Measurements from ENCODE around the gene ACOT11. TPM values are rescaled to one million over a fixed set of nuclear protein-coding genes. Genes with fewer than 3 reads are reported as not detected.

Gene ACOT11
- polyA plus RNA-seq (not detected in 2 replicates), polyA minus RNA-seq (0.12 TPM in 1 of 2 replicates, not detected in the other)

DNA sequence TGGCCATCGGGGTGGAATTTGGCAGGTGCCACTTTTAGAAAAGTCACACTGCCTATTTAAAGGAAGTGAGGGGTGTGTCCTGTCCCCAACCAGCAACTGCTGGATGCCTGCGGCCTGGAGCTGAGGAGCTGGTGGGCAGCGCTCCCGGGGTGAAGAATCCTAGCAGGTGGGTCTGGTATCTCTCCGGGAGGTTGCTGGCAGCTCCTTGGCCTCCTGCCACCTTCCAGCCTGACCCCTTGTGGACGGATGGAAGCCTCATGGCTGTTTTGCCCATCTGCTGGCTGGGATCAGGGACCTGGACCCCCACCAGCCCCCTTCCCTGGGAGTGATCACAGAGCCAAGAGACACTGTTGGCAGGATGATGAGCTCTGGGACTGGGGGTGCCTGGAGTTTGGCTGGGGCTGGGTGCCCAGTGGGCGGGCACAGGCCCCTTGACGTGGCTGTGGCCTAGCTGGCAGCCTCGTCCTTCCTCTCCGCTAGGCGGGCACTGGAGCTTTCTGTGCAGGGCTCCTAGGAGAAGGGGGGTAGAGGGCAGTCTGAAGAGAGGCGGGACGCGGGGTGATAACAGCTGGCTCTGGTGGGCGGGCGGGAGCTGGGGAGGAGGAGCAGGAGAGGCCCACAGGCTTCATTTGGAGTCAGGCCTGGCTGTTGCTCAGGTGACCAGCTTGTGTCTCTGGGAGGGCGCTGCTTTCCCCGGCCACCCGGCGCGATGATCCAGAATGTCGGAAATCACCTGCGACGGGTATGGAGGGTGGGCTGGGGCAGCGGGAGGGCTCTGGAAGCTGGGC, at the start of gene ACOT11:
ACOT11 (plus strand) TSS at position 628 of the 788 bp plus-strand sequence; CDS start at position 710, 82 bp downstream.
- Histone ChIP-seq H3K27me3 (ENCODE audit: insufficient read depth, low read depth, low read length) (peaks cover 3% of the 10 kb centered on the region), H3F3A (ENCODE audit: insufficient read depth, low read length, poor library complexity, severe bottlenecking) (no peaks in the 10 kb centered on the region), H3K9ac (ENCODE audit: low read length) (no peak within 1 kb of the TSS), H4K20me1 (ENCODE audit: insufficient read depth) (no peaks in the 10 kb centered on the region), H3K36me3 (ENCODE audit: insufficient read depth, low read length) (no peaks in the 10 kb centered on the region), H3K27ac (ENCODE audit: low read length) (no peak within 1 kb of the TSS), H3K4me3 (ENCODE audit: low read length) (no peak within 1 kb of the TSS), H3K79me2 (replicated peaks; ENCODE audit: insufficient read depth, low read length) (no peaks in the 10 kb centered on the region), H3K9me3 (ENCODE audit: low read length) (no peaks in the 10 kb centered on the region), H3K4me2 (ENCODE audit: low read length) (no peak within 1 kb of the TSS), H3K9me2 (ENCODE audit: insufficient read depth, low read length) (no peaks in the 10 kb centered on the region), H2AFZ (ENCODE audit: low read depth, low read length) (no peak within 1 kb of the TSS)
- TF ChIP-seq SMC3 (conservative IDR thresholded peaks at IDR 0.05; ENCODE audit: poor library complexity) = no peak
- no peak for TF ChIP-seq MXI1 (conservative IDR thresholded peaks at IDR 0.05; ENCODE audit: poor library complexity, severe bottlenecking)
- TF ChIP-seq RAD21 (conservative IDR thresholded peaks at IDR 0.05) = no peak
- TF ChIP-seq, protein P1, sequence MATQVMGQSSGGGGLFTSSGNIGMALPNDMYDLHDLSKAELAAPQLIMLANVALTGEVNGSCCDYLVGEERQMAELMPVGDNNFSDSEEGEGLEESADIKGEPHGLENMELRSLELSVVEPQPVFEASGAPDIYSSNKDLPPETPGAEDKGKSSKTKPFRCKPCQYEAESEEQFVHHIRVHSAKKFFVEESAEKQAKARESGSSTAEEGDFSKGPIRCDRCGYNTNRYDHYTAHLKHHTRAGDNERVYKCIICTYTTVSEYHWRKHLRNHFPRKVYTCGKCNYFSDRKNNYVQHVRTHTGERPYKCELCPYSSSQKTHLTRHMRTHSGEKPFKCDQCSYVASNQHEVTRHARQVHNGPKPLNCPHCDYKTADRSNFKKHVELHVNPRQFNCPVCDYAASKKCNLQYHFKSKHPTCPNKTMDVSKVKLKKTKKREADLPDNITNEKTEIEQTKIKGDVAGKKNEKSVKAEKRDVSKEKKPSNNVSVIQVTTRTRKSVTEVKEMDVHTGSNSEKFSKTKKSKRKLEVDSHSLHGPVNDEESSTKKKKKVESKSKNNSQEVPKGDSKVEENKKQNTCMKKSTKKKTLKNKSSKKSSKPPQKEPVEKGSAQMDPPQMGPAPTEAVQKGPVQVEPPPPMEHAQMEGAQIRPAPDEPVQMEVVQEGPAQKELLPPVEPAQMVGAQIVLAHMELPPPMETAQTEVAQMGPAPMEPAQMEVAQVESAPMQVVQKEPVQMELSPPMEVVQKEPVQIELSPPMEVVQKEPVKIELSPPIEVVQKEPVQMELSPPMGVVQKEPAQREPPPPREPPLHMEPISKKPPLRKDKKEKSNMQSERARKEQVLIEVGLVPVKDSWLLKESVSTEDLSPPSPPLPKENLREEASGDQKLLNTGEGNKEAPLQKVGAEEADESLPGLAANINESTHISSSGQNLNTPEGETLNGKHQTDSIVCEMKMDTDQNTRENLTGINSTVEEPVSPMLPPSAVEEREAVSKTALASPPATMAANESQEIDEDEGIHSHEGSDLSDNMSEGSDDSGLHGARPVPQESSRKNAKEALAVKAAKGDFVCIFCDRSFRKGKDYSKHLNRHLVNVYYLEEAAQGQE (IDR thresholded peaks at IDR 0.05; ENCODE audit: borderline replicate concordance) = no peak
- no peak for TF ChIP-seq TAF1 (IDR thresholded peaks at IDR 0.05; ENCODE audit: low read depth)
- TF ChIP-seq POLR2AphosphoS5 (IDR thresholded peaks at IDR 0.05) = no peak
- TF ChIP-seq, protein P2, sequence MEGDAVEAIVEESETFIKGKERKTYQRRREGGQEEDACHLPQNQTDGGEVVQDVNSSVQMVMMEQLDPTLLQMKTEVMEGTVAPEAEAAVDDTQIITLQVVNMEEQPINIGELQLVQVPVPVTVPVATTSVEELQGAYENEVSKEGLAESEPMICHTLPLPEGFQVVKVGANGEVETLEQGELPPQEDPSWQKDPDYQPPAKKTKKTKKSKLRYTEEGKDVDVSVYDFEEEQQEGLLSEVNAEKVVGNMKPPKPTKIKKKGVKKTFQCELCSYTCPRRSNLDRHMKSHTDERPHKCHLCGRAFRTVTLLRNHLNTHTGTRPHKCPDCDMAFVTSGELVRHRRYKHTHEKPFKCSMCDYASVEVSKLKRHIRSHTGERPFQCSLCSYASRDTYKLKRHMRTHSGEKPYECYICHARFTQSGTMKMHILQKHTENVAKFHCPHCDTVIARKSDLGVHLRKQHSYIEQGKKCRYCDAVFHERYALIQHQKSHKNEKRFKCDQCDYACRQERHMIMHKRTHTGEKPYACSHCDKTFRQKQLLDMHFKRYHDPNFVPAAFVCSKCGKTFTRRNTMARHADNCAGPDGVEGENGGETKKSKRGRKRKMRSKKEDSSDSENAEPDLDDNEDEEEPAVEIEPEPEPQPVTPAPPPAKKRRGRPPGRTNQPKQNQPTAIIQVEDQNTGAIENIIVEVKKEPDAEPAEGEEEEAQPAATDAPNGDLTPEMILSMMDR (IDR thresholded peaks at IDR 0.05; ENCODE audit: poor library complexity, severe bottlenecking) = no peak

DNA sequence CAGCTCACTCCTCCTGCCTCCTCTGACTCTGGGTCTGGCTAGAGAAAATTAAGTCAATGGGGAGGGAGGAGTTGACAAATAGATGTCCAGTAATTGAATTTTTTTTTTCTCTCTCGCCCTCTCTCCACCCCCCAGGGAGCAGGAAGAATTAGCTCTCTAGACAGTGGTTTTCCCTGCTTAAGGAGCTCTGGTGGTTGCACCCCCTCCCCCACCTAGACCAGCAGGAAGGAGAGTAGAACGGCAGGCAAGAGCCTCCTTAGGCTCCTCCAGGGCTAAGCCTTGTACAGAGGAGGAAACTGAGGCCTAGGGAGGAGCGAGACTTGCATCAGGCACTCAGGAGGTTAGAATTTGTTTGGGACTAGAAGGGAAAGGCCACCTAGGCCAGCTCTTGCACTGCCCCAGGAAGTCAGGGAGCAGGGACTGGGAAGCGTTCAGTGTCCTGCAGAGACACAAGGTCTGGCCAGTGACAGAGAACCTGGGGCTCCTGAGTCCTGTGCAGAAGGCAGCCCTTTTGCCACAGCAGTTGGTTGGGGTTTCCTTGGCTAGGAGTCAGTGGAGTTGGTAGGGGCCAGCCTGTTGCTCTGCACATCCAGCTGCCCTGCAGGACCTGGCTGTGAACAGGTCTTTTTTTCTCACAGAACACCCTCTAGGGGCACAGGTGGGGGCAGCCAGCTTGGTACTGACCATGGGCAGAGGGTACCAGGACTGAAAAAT, 49.5 kb upstream of the ACOT11 start:
- H3K36me3 ChIP-seq (ENCODE audit: insufficient read depth, low read length) = no peaks in the 10 kb centered on the region
- H3K27me3 ChIP-seq (ENCODE audit: insufficient read depth, low read depth, low read length) = no peaks in the 10 kb centered on the region
- peak overlapping the region; percentile 56 for H3K4me3 ChIP-seq (ENCODE audit: low read length)
- H3K9me3 ChIP-seq (ENCODE audit: low read length) = no peaks in the 10 kb centered on the region
- no peaks in the 10 kb centered on the region for H3F3A ChIP-seq (ENCODE audit: insufficient read depth, low read length, poor library complexity, severe bottlenecking)
- TF ChIP-seq SMC3 (conservative IDR thresholded peaks at IDR 0.05; ENCODE audit: poor library complexity) = no peak
- TF ChIP-seq, protein P1 (IDR thresholded peaks at IDR 0.05; ENCODE audit: borderline replicate concordance) = no peak
- no peak for TF ChIP-seq MXI1 (conservative IDR thresholded peaks at IDR 0.05; ENCODE audit: poor library complexity, severe bottlenecking)
- TF ChIP-seq, protein P2 (IDR thresholded peaks at IDR 0.05; ENCODE audit: poor library complexity, severe bottlenecking) = no peak
- TF ChIP-seq POLR2AphosphoS5 (IDR thresholded peaks at IDR 0.05) = no peak
- TF ChIP-seq RAD21 (conservative IDR thresholded peaks at IDR 0.05) = no peak
- no peak for TF ChIP-seq TAF1 (IDR thresholded peaks at IDR 0.05; ENCODE audit: low read depth)
- TF ChIP-seq EZH2 (IDR thresholded peaks at IDR 0.05; ENCODE audit: borderline replicate concordance, insufficient read depth, low read length, poor library complexity, severe bottlenecking) = no peak
- no peak for TF ChIP-seq EP300 (conservative IDR thresholded peaks at IDR 0.05; ENCODE audit: poor library complexity, severe bottlenecking)
- no peaks in the 10 kb centered on the region for H3K9me2 ChIP-seq (ENCODE audit: insufficient read depth, low read length)
- no peak overlapping the region for H2AFZ ChIP-seq (ENCODE audit: low read depth, low read length)
- no peak overlapping the region for H3K4me2 ChIP-seq (ENCODE audit: low read length)
- H3K9ac ChIP-seq (ENCODE audit: low read length) = no peak overlapping the region
- H3K27ac ChIP-seq (ENCODE audit: low read length) = no peak overlapping the region
- H4K20me1 ChIP-seq (ENCODE audit: insufficient read depth) = no peaks in the 10 kb centered on the region
- no peaks in the 10 kb centered on the region for H3K79me2 ChIP-seq (replicated peaks; ENCODE audit: insufficient read depth, low read length)

Measured in neural cell (in vitro differentiated cells).